Astrocyte (in vitro differentiated cells and primary cell): ENCODE measurements around the gene CSAD. TPM values are rescaled to one million over a fixed set of nuclear protein-coding genes. Genes with fewer than 3 reads are reported as not detected.

Source experiments
- DNase-seq: peaks from one replicate; pipeline ENCODE4 v3.0.0-alpha.2; 2010; ENCODE audit warnings: low read depth
- FAIRE-seq: peaks from 2 replicates; lab custom pipeline; 2011; peaks lifted over from hg19 to GRCh38; lab: Jason Lieb, UNC
- H2AFZ ChIP-seq: 2 replicates; pipeline ENCODE4 v1.6.0; 2012; ENCODE audit warnings: low read depth, low read length, inconsistent platforms
- H3K27ac ChIP-seq: 2 replicates; pipeline ENCODE4 v1.5.1; 2011; ENCODE audit warnings: low read depth, low read length, inconsistent platforms
- H3K27me3 ChIP-seq: 2 replicates; pipeline ENCODE4 v1.6.0; 2011; ENCODE audit warnings: low read length, inconsistent platforms; ENCODE audit not compliant: insufficient read depth
- H3K36me3 ChIP-seq: 2 replicates; pipeline ENCODE4 v1.5.1; 2011; ENCODE audit warnings: low read length, inconsistent platforms; ENCODE audit not compliant: insufficient read depth
- H3K4me1 ChIP-seq: 2 replicates; pipeline ENCODE4 v1.5.1; 2011; ENCODE audit warnings: low read length, inconsistent platforms; ENCODE audit not compliant: insufficient read depth
- H3K4me2 ChIP-seq: 2 replicates; pipeline ENCODE4 v1.6.0; 2012; ENCODE audit warnings: low read length, inconsistent platforms
- H3K4me3 ChIP-seq: 2 replicates; pipeline ENCODE4 v1.5.1; 2011; ENCODE audit warnings: low read depth, mild to moderate bottlenecking, low read length, inconsistent platforms; ENCODE audit not compliant: insufficient read depth
- H3K79me2 ChIP-seq: 2 replicates; pipeline ENCODE4 v1.6.0; 2012; ENCODE audit warnings: mild to moderate bottlenecking, low read length, inconsistent platforms; ENCODE audit not compliant: insufficient read depth
- H3K9ac ChIP-seq: 2 replicates; pipeline ENCODE4 v1.6.0; 2012; ENCODE audit warnings: mild to moderate bottlenecking, low read length, inconsistent platforms
- H3K9me3 ChIP-seq: 2 replicates; pipeline ENCODE4 v1.5.1; 2012; ENCODE audit warnings: low read depth, mild to moderate bottlenecking, low read length, inconsistent platforms; ENCODE audit not compliant: insufficient read depth
- H4K20me1 ChIP-seq: 2 replicates; pipeline ENCODE4 v1.6.0; 2012; ENCODE audit warnings: low read length, inconsistent platforms; ENCODE audit not compliant: insufficient read depth
- H3K27ac Mint-ChIP-seq: one replicate; pipeline ENCODE4 v1.8.0; 2021; ENCODE audit warnings: mild to moderate bottlenecking, mixed read lengths; ENCODE audit not compliant: unreplicated experiment
- H3K27me3 Mint-ChIP-seq: one replicate; pipeline ENCODE4 v1.8.0; 2021; ENCODE audit warnings: low read depth, mixed read lengths; ENCODE audit not compliant: unreplicated experiment
- H3K36me3 Mint-ChIP-seq: one replicate; pipeline ENCODE4 v1.8.0; 2021; ENCODE audit warnings: low read depth, mixed read lengths; ENCODE audit not compliant: unreplicated experiment
- H3K4me1 Mint-ChIP-seq: one replicate; pipeline ENCODE4 v1.8.0; 2021; ENCODE audit warnings: low read depth, mixed read lengths; ENCODE audit not compliant: unreplicated experiment
- H3K4me3 Mint-ChIP-seq: one replicate; pipeline ENCODE4 v1.8.0; 2021; ENCODE audit warnings: mild to moderate bottlenecking, moderate library complexity, mixed read lengths; ENCODE audit not compliant: unreplicated experiment
- H3K9me3 Mint-ChIP-seq: one replicate; pipeline ENCODE4 v1.8.0; 2021; ENCODE audit warnings: mild to moderate bottlenecking, mixed read lengths; ENCODE audit not compliant: unreplicated experiment
- EZH2 ChIP-seq: IDR thresholded peaks from 2 replicates; pipeline ENCODE4 v1.6.1; 2012; ENCODE audit warnings: mild to moderate bottlenecking, low read length, inconsistent platforms; ENCODE audit not compliant: insufficient read depth
- total RNA-seq: library from RNA; stranded (reverse); gene quantifications from 2 replicates; pipeline ENCODE4 v1.2.1, GENCODE V29; 2021
- TF ChIP-seq, protein P1 (sequence below): IDR thresholded peaks from 2 replicates; pipeline ENCODE4 v1.5.1; 2011; ENCODE audit warnings: low read depth, mild to moderate bottlenecking, inconsistent platforms, low read length, moderate library complexity; ENCODE audit not compliant: insufficient read depth

Gene CSAD
- total RNA-seq, 1 donor from 2014 or later, result 19.4 TPM

GRCh38 chr12:53191885-53192530 is 11.3 kb upstream of the CSAD start:
- DNase-seq (no peak), FAIRE-seq (no peak)
- peaks cover 10% of the 10 kb centered on the region for H3K36me3 ChIP-seq
- Mint-ChIP-seq H3K4me3 (no peak overlapping the region), H3K36me3 (peaks cover 16% of the 10 kb centered on the region), H3K27ac (no peak overlapping the region), H3K4me1 (peaks cover 7% of the 10 kb centered on the region), H3K9me3 (no peaks in the 10 kb centered on the region), H3K27me3 (peaks cover 26% of the 10 kb centered on the region)
- no peaks in the 10 kb centered on the region for H3K27me3 ChIP-seq
- H3K27ac ChIP-seq, result no peak overlapping the region
- no peaks in the 10 kb centered on the region for H3K4me1 ChIP-seq
- no peak overlapping the region for H3K4me2 ChIP-seq
- TF ChIP-seq, protein P1, sequence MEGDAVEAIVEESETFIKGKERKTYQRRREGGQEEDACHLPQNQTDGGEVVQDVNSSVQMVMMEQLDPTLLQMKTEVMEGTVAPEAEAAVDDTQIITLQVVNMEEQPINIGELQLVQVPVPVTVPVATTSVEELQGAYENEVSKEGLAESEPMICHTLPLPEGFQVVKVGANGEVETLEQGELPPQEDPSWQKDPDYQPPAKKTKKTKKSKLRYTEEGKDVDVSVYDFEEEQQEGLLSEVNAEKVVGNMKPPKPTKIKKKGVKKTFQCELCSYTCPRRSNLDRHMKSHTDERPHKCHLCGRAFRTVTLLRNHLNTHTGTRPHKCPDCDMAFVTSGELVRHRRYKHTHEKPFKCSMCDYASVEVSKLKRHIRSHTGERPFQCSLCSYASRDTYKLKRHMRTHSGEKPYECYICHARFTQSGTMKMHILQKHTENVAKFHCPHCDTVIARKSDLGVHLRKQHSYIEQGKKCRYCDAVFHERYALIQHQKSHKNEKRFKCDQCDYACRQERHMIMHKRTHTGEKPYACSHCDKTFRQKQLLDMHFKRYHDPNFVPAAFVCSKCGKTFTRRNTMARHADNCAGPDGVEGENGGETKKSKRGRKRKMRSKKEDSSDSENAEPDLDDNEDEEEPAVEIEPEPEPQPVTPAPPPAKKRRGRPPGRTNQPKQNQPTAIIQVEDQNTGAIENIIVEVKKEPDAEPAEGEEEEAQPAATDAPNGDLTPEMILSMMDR, result no peak
- TF ChIP-seq EZH2, result no peak
- peaks cover 4% of the 10 kb centered on the region for H4K20me1 ChIP-seq
- no peak overlapping the region for H3K9ac ChIP-seq
- no peak overlapping the region for H2AFZ ChIP-seq
- H3K4me3 ChIP-seq, result no peak overlapping the region
- no peaks in the 10 kb centered on the region for H3K79me2 ChIP-seq
- H3K9me3 ChIP-seq, result no peaks in the 10 kb centered on the region

DNA sequence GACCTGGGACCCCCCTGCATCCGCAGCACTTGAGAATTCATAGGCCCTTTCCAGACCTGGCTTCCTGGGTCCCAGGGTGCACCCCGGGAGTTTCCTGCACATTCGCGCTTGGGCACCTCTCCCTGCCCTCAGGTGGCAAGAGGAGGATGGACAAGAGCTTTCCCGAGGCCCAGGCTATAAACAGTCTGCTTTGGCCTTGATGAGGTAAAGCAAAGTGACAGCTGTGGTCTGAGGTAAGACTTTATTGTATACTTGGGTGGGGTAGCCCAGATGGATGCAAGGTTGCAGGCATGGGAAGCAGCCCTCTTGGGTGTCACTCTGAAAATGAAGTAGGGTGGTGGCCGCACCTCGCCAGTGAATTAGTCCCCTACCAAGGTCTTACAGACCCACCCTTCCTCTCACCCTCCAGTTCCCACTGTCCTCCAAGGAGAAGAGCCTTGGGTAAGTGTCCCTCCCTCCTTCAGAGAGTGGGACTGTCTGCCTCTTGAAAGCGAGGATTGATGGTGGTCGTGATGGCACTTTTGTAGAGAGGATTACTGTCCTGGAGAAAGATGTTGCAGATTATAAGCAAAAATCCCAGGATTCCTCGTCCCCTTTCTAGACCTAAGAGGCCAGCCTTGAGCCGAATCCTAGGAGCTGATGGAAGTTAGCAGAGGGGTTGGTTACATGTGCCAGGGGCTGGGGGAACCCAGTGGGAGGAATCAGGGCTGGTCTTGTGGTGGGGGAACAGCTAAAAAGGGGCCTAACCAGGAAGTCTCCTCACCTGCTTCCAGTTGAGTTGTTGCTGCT is 10.6 kb upstream of the CSAD start:
- no peak overlapping the region for H2AFZ ChIP-seq
- TF ChIP-seq, protein P1, result no peak
- TF ChIP-seq EZH2, result no peak
- H3K36me3 ChIP-seq, result peaks cover 18% of the 10 kb centered on the region
- H3K4me2 ChIP-seq, result no peak overlapping the region
- no peaks in the 10 kb centered on the region for H3K27me3 ChIP-seq
- peaks cover 20% of the 10 kb centered on the region for H3K36me3 Mint-ChIP-seq
- H3K9me3 ChIP-seq, result no peaks in the 10 kb centered on the region
- no peak overlapping the region for H3K27ac ChIP-seq
- peaks cover 4% of the 10 kb centered on the region for H4K20me1 ChIP-seq
- H3K27me3 Mint-ChIP-seq, result peaks cover 20% of the 10 kb centered on the region
- FAIRE-seq, result no peak
- no peak overlapping the region for H3K9ac ChIP-seq
- H3K27ac Mint-ChIP-seq, result peak overlapping the region; percentile 41
- DNase-seq, result no peak
- no peaks in the 10 kb centered on the region for H3K9me3 Mint-ChIP-seq
- H3K79me2 ChIP-seq, result no peaks in the 10 kb centered on the region
- no peak overlapping the region for H3K4me3 ChIP-seq
- peaks cover 6% of the 10 kb centered on the region for H3K4me1 Mint-ChIP-seq
- no peaks in the 10 kb centered on the region for H3K4me1 ChIP-seq
- no peak overlapping the region for H3K4me3 Mint-ChIP-seq
